Spleen (tissue), 11 donors: Measurements from ENCODE around the gene HSD17B2. TPM values are rescaled to one million over a fixed set of nuclear protein-coding genes. Genes with fewer than 3 reads are reported as not detected.

Experiments used
- DNase-seq: peaks from one replicate; pipeline ENCODE4 v3.0.0-alpha.2; 2020
- H3K27ac ChIP-seq, 8 donors: fragments of 200-600 bp; sonication (generic) in 7 of 8; 1 replicate in 4 of 8; 2 replicates in 4 of 8; pipeline versions ENCODE4 v1.5.0 to v1.8.0; 2016 to 2021; ENCODE audit warnings: inconsistent platforms in 4 of 8, mild to moderate bottlenecking in 4 of 8, moderate library complexity in 1 of 8
- H3K27me3 ChIP-seq, 7 donors: fragments of 200-600 bp; sonication (generic) in 6 of 7; replicated peaks in 1 of 7; 1 replicate in 4 of 7; 2 replicates in 3 of 7; pipeline versions ENCODE4 v1.5.0 to v1.8.0; 2016 to 2021; ENCODE audit warnings: inconsistent platforms in 3 of 7, mild to moderate bottlenecking in 1 of 7
- H3K36me3 ChIP-seq, 6 donors: fragments of 200-600 bp; sonication (generic) in 5 of 6; 1 replicate in 4 of 6; 2 replicates in 2 of 6; pipeline versions ENCODE4 v1.5.0 to v1.8.0; 2016 to 2021; ENCODE audit warnings: inconsistent platforms in 2 of 6
- H3K4me1 ChIP-seq, 6 donors: fragments of 200-600 bp; sonication (generic) in 5 of 6; 1 replicate in 3 of 6; 2 replicates in 3 of 6; pipeline versions ENCODE4 v1.5.0 to v1.8.0; 2016 to 2021; ENCODE audit warnings: inconsistent platforms in 3 of 6
- H3K4me3 ChIP-seq, 8 donors: fragments of 200-600 bp; sonication (generic) in 7 of 8; 1 replicate in 4 of 8; 2 replicates in 4 of 8; pipeline versions ENCODE4 v1.5.0 to v1.8.0; 2016 to 2021; ENCODE audit warnings: inconsistent platforms in 4 of 8, mild to moderate bottlenecking in 4 of 8, moderate library complexity in 2 of 8
- H3K9me3 ChIP-seq, 8 donors: fragments of 200-600 bp; sonication (generic) in 7 of 8; 1 replicate in 4 of 8; 2 replicates in 4 of 8; pipeline versions ENCODE4 v1.5.0 to v1.8.0; 2016 to 2021; ENCODE audit warnings: inconsistent platforms in 4 of 8
- CTCF ChIP-seq, 11 experiments: fragments of 200-600 bp in 7 of 11; fragments of 450-650 bp in 4 of 11; sonication (generic) in 4 of 11; IDR thresholded peaks in 8 of 11; conservative IDR thresholded peaks in 3 of 11; 1 replicate in 7 of 11; 2 replicates in 4 of 11; pipeline versions ENCODE4 v1.4.0 to v1.8.0; 2016 to 2021; ENCODE audit warnings: antibody characterized with exemption in 11 of 11, inconsistent platforms in 4 of 11, mild to moderate bottlenecking in 1 of 11
- POLR2A ChIP-seq, 3 donors: fragments of 450-650 bp; IDR thresholded peaks; one replicate each; pipeline ENCODE4 v1.5.1; 2017; ENCODE audit warnings: antibody characterized with exemption in 3 of 3, mild to moderate bottlenecking in 1 of 3
- POLR2AphosphoS5 ChIP-seq, 3 donors: sonication (generic); formaldehyde crosslinking; IDR thresholded peaks; one replicate each; pipeline ENCODE4 v1.5.1; 2017; ENCODE audit warnings: antibody characterized with exemption in 3 of 3
- WGBS, 5 donors: extraction: QIAGEN DNeasy Blood & Tissue Kit in 3 of 5; methylation state at CpG; one replicate each; pipeline versions ENCODE4 v1.1.5 to v1.1.7; 2013 to 2018; 5-methylcytosine and 5-hydroxymethylcytosine counted together
- intact Hi-C: fragments of 100-400 bp; cut with DNase I; formaldehyde crosslinking; loops from one replicate; pipeline ENCODE4 v1.15.0; 2023; ENCODE audit warnings: low total_unique reads
- polyA plus RNA-seq, 3 donors: library from polyadenylated mRNA; stranded (reverse); fragments of 200-250 nt; gene quantifications; one replicate each; pipeline ENCODE4 v1.2.1, GENCODE V29; 2013
- total RNA-seq, 7 donors: library from RNA; depleted of rRNA in 3 of 7; stranded (reverse); fragments of >200 nt in 3 of 7; fragmentation: NEBNext Ultra II Directional in 4 of 7; extraction: Animal tissue kit (Norgen Biotek cat#: 25700) in 4 of 7; gene quantifications; one replicate each; pipeline versions ENCODE4 v1.1.0 to v1.2.1, GENCODE V29; 2016 to 2021
- donor health status: healthy with polysubstance abuse.
- donor health status: DM: no; HTN: no; CAD: no; lungs with moderate emphysema.
- donor health status: DM: no; HTN: no; CAD: no.
- donor health status: Bipolar disorder and iron deficiency.
- donor health status: healthy.
- donor health status: DM: no; HTN: no; CAD: no.
- donor health status: DM: yes; HTN: yes; CAD: no.

The HSD17B2 gene
- total and polyA plus RNA-seq, 10 donors: 0.09 to 0.13 TPM; not detected in 8

GRCh38 chr16:82147546-82147945, 112.5 kb downstream of the HSD17B2 start:
- no peak overlapping the region for H3K4me3 ChIP-seq
- no peaks in the 10 kb centered on the region for H3K4me1 ChIP-seq
- 80 to 100% (median 97%) methylated on average over 5 of the region's 5 CpGs for WGBS, 5 donors
- no peak for DNase-seq
- no peaks in the 10 kb centered on the region for H3K9me3 ChIP-seq
- no peak overlapping the region for H3K27ac ChIP-seq
- intact Hi-C loops: no loop called here
- no peak for TF ChIP-seq POLR2AphosphoS5 (IDR thresholded peaks at IDR 0.05)
- TF ChIP-seq CTCF (IDR thresholded peaks at IDR 0.05 in 8 of 11, conservative IDR thresholded peaks at IDR 0.05 in 3 of 11): no peak
- no peak for TF ChIP-seq POLR2A (IDR thresholded peaks at IDR 0.05)
- no peaks in the 10 kb centered on the region for H3K27me3 ChIP-seq
- H3K36me3 ChIP-seq: peaks cover 0 to 64% (median 26%) of the 10 kb centered on the region in 6 donors

Other genes with a start within 250 kb of the HSD17B2 start
- 1 to 10 TPM; 2.4 to 5.4 (median 3.2) TPM for gene SDR42E1, start 23.8 kb upstream of the HSD17B2 start, total RNA-seq
- 1 to 10 TPM in 1 of 3 donors, under 1 TPM in 2; 0.62 to 1.2 (median 0.63) TPM for gene SDR42E1, start 23.8 kb upstream of the HSD17B2 start, polyA plus RNA-seq
- gene MPHOSPH6, start 135.0 kb downstream of the HSD17B2 start, total RNA-seq: 10 to 100 TPM; 13.7 to 56.8 (median 23.6) TPM
- gene MPHOSPH6, start 135.0 kb downstream of the HSD17B2 start, polyA plus RNA-seq: 10 to 100 TPM; 21.2 to 23.6 (median 22.1) TPM